Measurements from ENCODE around the gene AHRR. TPM values are rescaled to one million over a fixed set of nuclear protein-coding genes. Genes with fewer than 3 reads are reported as not detected.
A peak's percentile ranks its signal among the peaks of the same experiment; 100 is the strongest.
"Not testable (repeated sequence)": the region's sequence is repeated elsewhere in the genome, so short reads cannot be mapped to it uniquely, and the experiment has no call there.

Gene AHRR
- total RNA-seq, 6 experiments from 2014 or later: 30.9 to 55.7 (median 51.9) TPM

- Mint-ChIP-seq H3K27ac (peak overlapping the region; percentile 36; the same call in 1 of the 2 replicates), H3K9me3 (no peaks in the 10 kb centered on the region), H3K4me1 (ENCODE audit: low read depth) (peaks cover 9% of the 10 kb centered on the region), H3K36me3 (ENCODE audit: low read depth) (peaks cover 8% of the 10 kb centered on the region; the same call in 1 of the 2 replicates), H3K4me3 (peak overlapping the region; percentile 84), H3K27me3 (ENCODE audit: insufficient read depth) (peaks cover 10% of the 10 kb centered on the region)
- DNase-seq: no peak
- no peak for TF ChIP-seq CTCF (IDR thresholded peaks at IDR 0.05)
Measured at GRCh38 chr5:472076-472655, 150.7 kb downstream of the AHRR start.

- peak overlapping the region; percentile 84 for H3K4me3 Mint-ChIP-seq
- H3K9me3 Mint-ChIP-seq: no peaks in the 10 kb centered on the region
- no peak for TF ChIP-seq CTCF (IDR thresholded peaks at IDR 0.05)
- peaks cover 8% of the 10 kb centered on the region; the same call in 1 of the 2 replicates for H3K36me3 Mint-ChIP-seq (ENCODE audit: low read depth)
- DNase-seq: peak; percentile 59
- peaks cover 9% of the 10 kb centered on the region for H3K4me1 Mint-ChIP-seq (ENCODE audit: low read depth)
- H3K27ac Mint-ChIP-seq: peak overlapping the region; percentile 46; the same call in 1 of the 2 replicates
- peaks cover 10% of the 10 kb centered on the region for H3K27me3 Mint-ChIP-seq (ENCODE audit: insufficient read depth)
Measured at GRCh38 chr5:472656-473550, 151.4 kb downstream of the AHRR start.

- H3K4me3 Mint-ChIP-seq: peak overlapping the region; percentile 90
- H3K27me3 Mint-ChIP-seq (ENCODE audit: insufficient read depth): peaks cover 10% of the 10 kb centered on the region
- no peak for TF ChIP-seq CTCF (IDR thresholded peaks at IDR 0.05)
- peaks cover 9% of the 10 kb centered on the region for H3K4me1 Mint-ChIP-seq (ENCODE audit: low read depth)
- no peak overlapping the region for H3K27ac Mint-ChIP-seq
- H3K9me3 Mint-ChIP-seq: no peaks in the 10 kb centered on the region
- peak; percentile 14 for DNase-seq
- peaks cover 8% of the 10 kb centered on the region; the same call in 1 of the 2 replicates for H3K36me3 Mint-ChIP-seq (ENCODE audit: low read depth)
Measured at GRCh38 chr5:473551-474192, 152.2 kb downstream of the AHRR start.

GRCh38 chr5:474232-474839 lies 152.8 kb downstream of the AHRR start:
- not testable (repeated sequence) for H3K4me1 Mint-ChIP-seq (ENCODE audit: low read depth); H3K27ac Mint-ChIP-seq; H3K9me3 Mint-ChIP-seq; DNase-seq; H3K36me3 Mint-ChIP-seq (ENCODE audit: low read depth)
- H3K27me3 Mint-ChIP-seq (ENCODE audit: insufficient read depth): peaks cover 10% of the 10 kb centered on the region
- peak overlapping the region; percentile 90; the same call in 1 of the 2 replicates for H3K4me3 Mint-ChIP-seq

GRCh38 chr5:474840-475661 lies 153.5 kb downstream of the AHRR start:
- Mint-ChIP-seq H3K9me3 (no peaks in the 10 kb centered on the region), H3K27ac (no peak overlapping the region), H3K27me3 (ENCODE audit: insufficient read depth) (peaks cover 10% of the 10 kb centered on the region), H3K4me3 (peak overlapping the region; percentile 67), H3K4me1 (ENCODE audit: low read depth) (peaks cover 9% of the 10 kb centered on the region), H3K36me3 (ENCODE audit: low read depth) (peaks cover 8% of the 10 kb centered on the region; the same call in 1 of the 2 replicates)
- no peak for DNase-seq
- TF ChIP-seq CTCF (IDR thresholded peaks at IDR 0.05): no peak

Measured in HFFc6 (cell line).